ENCODE results near the gene CDK6.

- TF ChIP-seq CTCF (IDR thresholded peaks at IDR 0.05; ENCODE audit: low read length) (no peak), EZH2 (IDR thresholded peaks at IDR 0.05; ENCODE audit: borderline replicate concordance, low read length) (no peak)
Measured at GRCh38 chr7:92586403-92586802, 250.0 kb downstream of the CDK6 start.

Measured in OCI-LY1 (cell line).